HEK293 (cell line): ENCODE results near the gene EIF4E2.
"Not testable (repeated sequence)": the region's sequence is repeated elsewhere in the genome, so short reads cannot be mapped to it uniquely, and the experiment has no call there.

Source experiments
- CTCF ChIA-PET: fragments of 350-600 bp; formaldehyde crosslinking; extraction: SDS; loops from one replicate; lab custom pipeline; 2021; ENCODE audit warnings: antibody characterized with exemption; lab: Yijun Ruan, JAX
- POLR2A ChIA-PET: fragments of 300-600 bp; formaldehyde crosslinking; extraction: SDS; loops from one replicate; lab custom pipeline; 2020; ENCODE audit warnings: antibody characterized with exemption, inconsistent platforms; lab: Yijun Ruan, JAX
- H3K27ac ChIP-seq: fragments of 200-500 bp; sonication (Bioruptor generic); 2 replicates; pipeline ENCODE4 v1.5.1; 2014; ENCODE audit warnings: low read depth, low read length, control low read depth, inconsistent platforms; ENCODE audit errors: extremely low read depth
- H3K36me3 ChIP-seq, 2 experiments: fragments of 200-500 bp in 1 of 2; sonication (Bioruptor generic) in 1 of 2; 1 replicate in 1 of 2; 2 replicates in 1 of 2; pipeline ENCODE4 v1.5.1; 2014 to 2017; ENCODE audit warnings: inconsistent platforms in 2 of 2, low read length in 2 of 2; ENCODE audit not compliant: control insufficient read depth in 2 of 2, insufficient read depth in 1 of 2
- H3K4me1 ChIP-seq: fragments of 200-500 bp; sonication (Bioruptor generic); 2 replicates; pipeline ENCODE4 v1.5.1; 2014; ENCODE audit warnings: mild to moderate bottlenecking, low read length, inconsistent platforms; ENCODE audit not compliant: control insufficient read depth, insufficient read depth
- H3K4me3 ChIP-seq: 2 replicates; pipeline ENCODE4 v1.5.1; 2011; ENCODE audit warnings: low read depth, mild to moderate bottlenecking, control low read depth, low read length, moderate library complexity
- H3K9me3 ChIP-seq: fragments of 200-500 bp; sonication (Bioruptor generic); 2 replicates; pipeline ENCODE4 v1.5.1; 2014; ENCODE audit warnings: low read depth, low read length, inconsistent platforms; ENCODE audit not compliant: control insufficient read depth, insufficient read depth
- CTCF ChIP-seq: fragments of 450-650 bp; formaldehyde crosslinking; IDR thresholded peaks from 2 replicates; pipeline ENCODE4 v1.5.1; 2016; ENCODE audit warnings: missing biosample characterization, missing genetic modification characterization
- EGR2 ChIP-seq: fragments of 450-650 bp; formaldehyde crosslinking; IDR thresholded peaks from 2 replicates; pipeline ENCODE4 v1.5.1; 2016; ENCODE audit warnings: low read depth, missing biosample characterization, missing genetic modification characterization
- ELK4 ChIP-seq: IDR thresholded peaks from 2 replicates; pipeline ENCODE4 v1.6.1; 2011; ENCODE audit warnings: mild to moderate bottlenecking, low read depth, low read length, borderline replicate concordance
- PATZ1 ChIP-seq: fragments of 450-650 bp; formaldehyde crosslinking; IDR thresholded peaks from 2 replicates; pipeline ENCODE4 v1.5.1; 2016; ENCODE audit warnings: missing biosample characterization, missing genetic modification characterization
- SCRT1 ChIP-seq: fragments of 450-650 bp; formaldehyde crosslinking; IDR thresholded peaks from 2 replicates; pipeline ENCODE4 v1.5.1; 2016; ENCODE audit warnings: missing biosample characterization, missing genetic modification characterization, borderline replicate concordance
- SP7 ChIP-seq: fragments of 450-650 bp; formaldehyde crosslinking; IDR thresholded peaks from 2 replicates; pipeline ENCODE4 v1.5.1; 2016; ENCODE audit warnings: missing biosample characterization, missing genetic modification characterization
- ZBTB7A ChIP-seq: fragments of 450-650 bp; formaldehyde crosslinking; IDR thresholded peaks from 2 replicates; pipeline ENCODE4 v1.5.1; 2016; ENCODE audit warnings: low read depth, missing biosample characterization, missing genetic modification characterization
- ZFP41 ChIP-seq: fragments of 450-650 bp; formaldehyde crosslinking; IDR thresholded peaks from 2 replicates; pipeline ENCODE4 v1.5.1; 2016; ENCODE audit warnings: missing biosample characterization, missing genetic modification characterization, borderline replicate concordance
- ZIC2 ChIP-seq: fragments of 450-650 bp; formaldehyde crosslinking; IDR thresholded peaks from 2 replicates; pipeline ENCODE4 v1.5.1; 2016; ENCODE audit warnings: missing biosample characterization, missing genetic modification characterization
- ZNF146 ChIP-seq: fragments of 450-650 bp; formaldehyde crosslinking; IDR thresholded peaks from 2 replicates; pipeline ENCODE4 v1.5.1; 2016; ENCODE audit warnings: missing biosample characterization, missing genetic modification characterization
- ZNF302 ChIP-seq: fragments of 450-650 bp; formaldehyde crosslinking; IDR thresholded peaks from 2 replicates; pipeline ENCODE4 v1.5.1; 2016; ENCODE audit warnings: missing biosample characterization, missing genetic modification characterization, low read depth
- ZNF585B ChIP-seq: fragments of 450-650 bp; formaldehyde crosslinking; IDR thresholded peaks from 2 replicates; pipeline ENCODE4 v1.5.1; 2016; ENCODE audit warnings: missing biosample characterization, missing genetic modification characterization
- ZNF596 ChIP-seq: fragments of 450-650 bp; IDR thresholded peaks from 2 replicates; pipeline ENCODE4 v1.5.0; 2018; ENCODE audit warnings: missing biosample characterization, mild to moderate bottlenecking, missing genetic modification characterization, moderate library complexity
- ZNF626 ChIP-seq: fragments of 450-650 bp; sonication (Bioruptor Pico); formaldehyde crosslinking; IDR thresholded peaks from 2 replicates; pipeline ENCODE4 v1.5.1; 2018; ENCODE audit warnings: missing biosample characterization, missing genetic modification characterization, inconsistent platforms
- ZNF768 ChIP-seq: fragments of 450-650 bp; formaldehyde crosslinking; IDR thresholded peaks from 2 replicates; pipeline ENCODE4 v1.5.1; 2018; ENCODE audit warnings: missing biosample characterization, mild to moderate bottlenecking, missing genetic modification characterization
- ZNF776 ChIP-seq: fragments of 450-650 bp; formaldehyde crosslinking; IDR thresholded peaks from 2 replicates; pipeline ENCODE4 v1.5.0; 2017; ENCODE audit warnings: missing biosample characterization, missing genetic modification characterization, borderline replicate concordance

Gene EIF4E2

GRCh38 chr2:232569541-232569940, 19.1 kb downstream of the EIF4E2 start (continued):
- TF ChIP-seq PATZ1: no peak
- TF ChIP-seq CTCF (tag by site-specific recombination): no peak

- POLR2A ChIA-PET, CTCF ChIA-PET, H3K4me3 ChIP-seq, H3K4me1 ChIP-seq, H3K27ac ChIP-seq, H3K9me3 ChIP-seq: not testable (repeated sequence)
- peaks cover 13 to 96% of the 10 kb centered on the region in 2 experiments for H3K36me3 ChIP-seq
These were observed 20.0 kb downstream of the EIF4E2 start for GRCh38 chr2:232570481-232570880.

DNA sequence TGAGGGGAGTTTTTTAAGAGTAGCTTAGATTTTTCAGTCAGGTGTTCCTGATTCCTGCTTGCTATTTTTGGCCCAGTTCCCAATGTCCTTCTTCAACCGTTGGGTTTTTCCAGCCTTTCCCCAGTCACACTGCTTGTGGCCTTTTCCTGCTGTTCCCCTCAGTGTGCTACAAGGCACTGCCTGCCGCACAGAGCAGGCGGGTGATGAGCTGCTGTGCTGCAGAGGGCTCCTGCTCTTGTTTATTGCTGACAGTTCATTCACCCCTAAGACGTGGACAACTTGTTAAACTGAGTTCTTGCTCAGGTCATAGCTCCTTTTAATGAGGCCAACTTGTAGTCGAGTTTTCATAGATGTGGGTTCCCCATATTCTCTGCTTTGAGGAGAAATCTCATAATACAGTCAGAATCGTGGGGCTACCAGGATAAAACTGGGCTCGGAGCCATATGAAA, 20.6 kb downstream of the EIF4E2 start:
- Histone ChIP-seq H3K4me1 (0 out of 2 replicates have a peak, but pooled peaks cover 2% of the 10 kb centered on the region), H3K27ac (no peak overlapping the region), H3K36me3 (peaks cover 9 to 91% of the 10 kb centered on the region in 2 experiments), H3K9me3 (no peaks in the 10 kb centered on the region), H3K4me3 (no peak overlapping the region)
- no peak for TF ChIP-seq EGR2 (tag by site-specific recombination)
- TF ChIP-seq ZIC2: peak; percentile 75
- CTCF ChIA-PET: no interaction called here
- POLR2A ChIA-PET: no interaction called here

DNA sequence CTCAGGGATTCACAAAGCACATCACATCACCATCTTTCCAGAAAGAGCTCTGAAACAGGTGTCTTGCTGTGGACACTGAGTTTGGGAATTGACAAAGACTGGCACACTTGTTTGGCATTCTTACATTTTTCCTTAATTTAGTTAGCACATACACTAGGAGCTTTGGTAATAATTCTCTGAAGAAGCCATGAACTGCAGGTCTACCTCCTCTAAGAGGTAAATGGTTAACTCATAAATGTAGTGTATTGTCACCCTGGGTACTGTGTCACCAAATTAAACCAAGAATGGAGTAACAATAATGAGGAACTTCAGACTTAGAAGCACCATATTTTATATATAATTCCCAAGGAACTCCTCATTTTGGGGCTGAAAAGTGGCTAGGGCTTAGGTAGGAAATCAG, 22.6 kb downstream of the EIF4E2 start:
- H3K36me3 ChIP-seq: peaks cover 9 to 83% of the 10 kb centered on the region in 2 experiments
- no peaks in the 10 kb centered on the region for H3K9me3 ChIP-seq
- 0 out of 2 replicates have a peak, but pooled peaks cover 2% of the 10 kb centered on the region for H3K4me1 ChIP-seq
- H3K27ac ChIP-seq: no peak overlapping the region
- CTCF ChIA-PET: no interaction called here
- TF ChIP-seq ZNF585B (tag by site-specific recombination) (no peak), ZNF302 (tag by site-specific recombination) (no peak), ZNF776 (tag by site-specific recombination) (no peak), ZBTB7A (no peak), ZNF146 (tag by site-specific recombination) (no peak), ZFP41 (no peak)
- TF ChIP-seq, all 188 proteins: peak for 0
- H3K4me3 ChIP-seq: no peak overlapping the region
- POLR2A ChIA-PET: no interaction called here

DNA sequence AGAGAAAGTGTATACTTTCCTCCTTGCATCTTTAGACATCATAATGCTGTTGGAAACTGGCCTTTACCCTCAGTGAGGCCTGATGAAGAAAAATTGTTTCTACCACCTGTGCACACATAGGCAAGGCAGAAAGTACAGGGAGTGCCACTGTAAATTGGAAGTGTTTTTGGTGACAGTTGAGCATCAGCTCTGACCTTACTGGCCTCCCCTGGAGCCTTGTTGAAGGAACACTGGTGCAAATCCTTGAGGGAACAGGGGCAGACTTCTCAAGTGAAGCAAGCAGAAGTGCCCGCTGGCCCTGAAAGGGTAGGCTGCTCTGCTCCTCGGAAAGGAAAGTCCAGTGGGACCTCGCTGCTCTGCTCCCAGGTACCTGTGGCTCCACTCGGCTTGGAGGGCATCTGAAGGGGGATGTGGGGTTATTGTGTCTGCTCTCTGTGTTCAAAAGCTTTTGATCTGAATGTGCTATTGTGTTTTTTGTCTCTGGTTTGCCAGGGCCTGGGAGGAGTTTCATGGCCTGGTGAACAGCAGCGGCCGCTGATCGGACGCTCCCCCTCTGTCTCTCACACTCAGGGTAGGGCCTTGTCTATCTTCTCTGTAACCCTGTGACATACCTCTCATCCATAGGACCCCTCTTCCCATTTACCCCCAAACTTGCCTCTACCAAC, 23.4 kb downstream of the EIF4E2 start:
- Histone ChIP-seq H3K9me3 (no peaks in the 10 kb centered on the region), H3K4me1 (0 out of 2 replicates have a peak, but pooled peaks cover 2% of the 10 kb centered on the region), H3K36me3 (peaks cover 3 to 78% of the 10 kb centered on the region in 2 experiments), H3K4me3 (no peak overlapping the region), H3K27ac (no peak overlapping the region)
- ChIA-PET CTCF (no interaction called here), POLR2A (no interaction called here)
- TF ChIP-seq SP7 (no peak), ZNF768 (no peak), SCRT1 (no peak), ELK4 (no peak), ZNF626 (tag by site-specific recombination) (no peak), ZNF596 (tag by site-specific recombination) (no peak)
